GM12891 (cell line): ENCODE measurements around the gene VAPB.

Source experiments
- POLR2A ChIP-seq: IDR thresholded peaks from 2 replicates; pipeline ENCODE4 v1.6.1; 2011; ENCODE audit warnings: low read depth, low read length, control low read depth
- POLR2AphosphoS5 ChIP-seq: IDR thresholded peaks from 2 replicates; pipeline ENCODE4 v1.6.1; 2011; ENCODE audit warnings: low read depth, low read length, control low read depth
- TAF1 ChIP-seq: IDR thresholded peaks from 2 replicates; pipeline ENCODE4 v1.6.1; 2011; ENCODE audit warnings: low read depth, low read length, control low read depth

- TF ChIP-seq POLR2AphosphoS5 (no peak), POLR2A (no peak), TAF1 (no peak)
These were observed 8.4 kb downstream of the VAPB start for GRCh38 chr20:58397429-58397828.
